Mammary epithelial cell (primary cell): ENCODE results near the gene MRE11.

ENCODE experiments used
- CTCF ChIP-seq, 2 donors: IDR thresholded peaks in 1 of 2; conservative IDR thresholded peaks in 1 of 2; 2 replicates each; pipeline ENCODE4 v1.5.1; 2011 to 2012; ENCODE audit warnings: inconsistent platforms in 2 of 2, low read length in 2 of 2, mild to moderate bottlenecking in 2 of 2, control low read depth in 1 of 2, low read depth in 1 of 2; ENCODE audit not compliant: insufficient read depth in 1 of 2; ENCODE audit errors: extremely low read depth in 1 of 2
- EZH2 ChIP-seq: IDR thresholded peaks from 2 replicates; pipeline ENCODE4 v1.6.1; 2012; ENCODE audit warnings: low read length, inconsistent platforms, borderline replicate concordance

DNA sequence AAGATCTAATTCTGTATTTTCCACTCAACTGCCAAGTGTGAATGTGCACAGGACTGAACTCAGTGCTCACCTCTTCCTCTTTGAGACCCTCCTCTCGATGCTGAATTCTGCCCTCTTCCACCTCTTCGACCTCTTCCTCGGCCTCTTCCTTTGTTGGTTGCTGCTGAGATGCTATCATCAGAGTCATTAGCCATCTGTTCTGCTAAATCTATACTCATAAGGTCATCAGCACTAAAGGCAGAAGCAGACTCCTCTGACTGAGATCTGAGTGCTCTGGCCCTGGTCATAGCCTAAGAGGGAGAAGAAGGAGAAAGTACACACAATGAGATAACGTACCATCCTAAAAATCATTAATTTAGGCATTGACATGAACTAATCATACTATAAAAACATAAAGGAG is 46.5 kb downstream of the MRE11 start:
- no peak for TF ChIP-seq CTCF (conservative IDR thresholded peaks at IDR 0.05 in 1 of 2, IDR thresholded peaks at IDR 0.05 in 1 of 2; ENCODE audit: extremely low read depth in 1 of 2, insufficient read depth in 1 of 2, low read depth in 1 of 2, low read length in 2 of 2)
- no peak for TF ChIP-seq EZH2
